Activated B cell treated with CpG ODN at 0.5 μM for 24 hours (primary cell): Measurements from ENCODE around the gene MOB1A. TPM values are rescaled to one million over a fixed set of nuclear protein-coding genes. Genes with fewer than 3 reads are reported as not detected.
A peak's percentile ranks its signal among the peaks of the same experiment; 100 is the strongest.

Experiments used
- ATAC-seq: fragments of 200-7000 bp; cut with Tn5 transposase; one replicate; pipeline ENCODE4 v1.10.0; 2021; ENCODE audit warnings: low read depth, mild to moderate bottlenecking, moderate library complexity
- CTCF ChIA-PET: fragments of 350-600 bp; sonication (Branson Sonifier 250); formaldehyde crosslinking; loops from one replicate; lab custom pipeline; 2021; ENCODE audit warnings: antibody characterized with exemption; lab: Charles Lee
- POLR2A ChIA-PET: fragments of 350-600 bp; sonication (Branson Sonifier 250); formaldehyde crosslinking; loops from one replicate; lab custom pipeline; 2021; ENCODE audit warnings: antibody characterized with exemption; lab: Charles Lee
- DNase-seq: peaks from one replicate; pipeline ENCODE4 v3.0.0; 2022
- H3K27ac Mint-ChIP-seq: one replicate; pipeline ENCODE4 v1.8.0; 2020; ENCODE audit warnings: mixed read lengths
- H3K27me3 Mint-ChIP-seq: one replicate; pipeline ENCODE4 v1.8.0; 2021; ENCODE audit warnings: mixed read lengths
- H3K36me3 Mint-ChIP-seq: one replicate; pipeline ENCODE4 v1.8.0; 2021; ENCODE audit warnings: low read depth, mixed read lengths
- H3K4me1 Mint-ChIP-seq: one replicate; pipeline ENCODE4 v1.8.0; 2021; ENCODE audit warnings: mixed read lengths
- H3K4me3 Mint-ChIP-seq: one replicate; pipeline ENCODE4 v1.8.0; 2020; ENCODE audit warnings: mild to moderate bottlenecking, mixed read lengths
- H3K9me3 Mint-ChIP-seq: one replicate; pipeline ENCODE4 v1.8.0; 2020; ENCODE audit warnings: mixed read lengths
- CTCF ChIP-seq: fragments of 200-600 bp; IDR thresholded peaks from one replicate; pipeline ENCODE4 v1.8.0; 2022; ENCODE audit warnings: antibody characterized with exemption, mild to moderate bottlenecking
- intact Hi-C: fragments of 100-400 bp; cut with micrococcal nuclease; formaldehyde crosslinking; loops from one replicate; pipeline ENCODE4 v1.15.1; 2024
- total RNA-seq: library from RNA; stranded (reverse); gene quantifications from 2 replicates; pipeline ENCODE4 v1.2.3, GENCODE V29; 2022

Gene MOB1A
- total RNA-seq, 1 donor from 2014 or later, result 318 TPM

- Mint-ChIP-seq H3K27ac (peak overlapping the region; percentile 99), H3K4me3 (peak overlapping the region; percentile 82), H3K9me3 (no peaks in the 10 kb centered on the region), H3K4me1 (peaks cover 52% of the 10 kb centered on the region), H3K27me3 (no peaks in the 10 kb centered on the region), H3K36me3 (no peaks in the 10 kb centered on the region)
- no peak for TF ChIP-seq CTCF
- CTCF ChIA-PET, result interaction anchor here (1.2 kb wide), 1 partner anchor 12 kb away, joined by 5 read pairs; the partner anchor contains the start of gene MTHFD2
- intact Hi-C loops, result no loop called here
- DNase-seq (peak; percentile 48), ATAC-seq (peak; percentile 80)
- POLR2A ChIA-PET, result interaction anchor here (0.6 to 7.1 kb wide), 13 partner anchors 8 to 358 kb away, joined by 3 to 113 read pairs (median 5); partner anchors contain the start of genes BOLA3, MOB1A, MTHFD2 and WBP1
Measured at GRCh38 chr2:74186038-74186437, 7.4 kb upstream of the MOB1A start.

GRCh38 chr2:74183878-74184277, 5.2 kb upstream of the MOB1A start:
- ATAC-seq (no peak), DNase-seq (no peak)
- peak overlapping the region; percentile 99 for H3K27ac Mint-ChIP-seq
- peaks cover 67% of the 10 kb centered on the region for H3K4me1 Mint-ChIP-seq
- no peaks in the 10 kb centered on the region for H3K27me3 Mint-ChIP-seq
- intact Hi-C loops, result loop anchor here (5.0 kb wide), 1 partner anchor 273 kb away; the partner anchor contains the start of genes INO80B and WBP1
- peak overlapping the region; percentile 3 for H3K4me3 Mint-ChIP-seq
- no peaks in the 10 kb centered on the region for H3K36me3 Mint-ChIP-seq
- no peak for TF ChIP-seq CTCF
- POLR2A ChIA-PET, result interaction anchor here (0.6 to 7.1 kb wide), 3 partner anchors 14 to 355 kb away, joined by 3 to 113 read pairs (median 3); partner anchors contain the start of genes MTHFD2 and STAMBP
- CTCF ChIA-PET, result interaction anchor here (0.9 kb wide), 1 partner anchor 13 kb away, joined by 3 read pairs; no protein-coding TSS in a partner anchor
- no peaks in the 10 kb centered on the region for H3K9me3 Mint-ChIP-seq

- H3K27me3 Mint-ChIP-seq, result no peaks in the 10 kb centered on the region
- intact Hi-C loops, result loop anchor here (5.0 kb wide), 1 partner anchor 276 kb away; the partner anchor contains the start of genes INO80B and WBP1
- peaks cover 68% of the 10 kb centered on the region for H3K4me1 Mint-ChIP-seq
- H3K36me3 Mint-ChIP-seq, result peaks cover 12% of the 10 kb centered on the region
- peak overlapping the region; percentile 71 for H3K4me3 Mint-ChIP-seq
- ChIA-PET POLR2A (interaction anchor here (0.6 to 14.2 kb wide), 19 partner anchors 10 to 1251 kb away, joined by 3 to 723 read pairs (median 5); partner anchors contain the start of genes AUP1, HTRA2, MTHFD2 and STAMBP), CTCF (interaction anchor here (1.0 to 1.2 kb wide), 2 partner anchors 17 to 34 kb away, joined by 3 to 5 read pairs; partner anchors contain the start of genes BOLA3 and MTHFD2)
- H3K27ac Mint-ChIP-seq, result peak overlapping the region; percentile 96
- peak; percentile 43 for ATAC-seq
- peak; percentile 44 for DNase-seq
- no peak for TF ChIP-seq CTCF
- no peaks in the 10 kb centered on the region for H3K9me3 Mint-ChIP-seq
Measured at GRCh38 chr2:74181739-74182138, 3.1 kb upstream of the MOB1A start.

DNA sequence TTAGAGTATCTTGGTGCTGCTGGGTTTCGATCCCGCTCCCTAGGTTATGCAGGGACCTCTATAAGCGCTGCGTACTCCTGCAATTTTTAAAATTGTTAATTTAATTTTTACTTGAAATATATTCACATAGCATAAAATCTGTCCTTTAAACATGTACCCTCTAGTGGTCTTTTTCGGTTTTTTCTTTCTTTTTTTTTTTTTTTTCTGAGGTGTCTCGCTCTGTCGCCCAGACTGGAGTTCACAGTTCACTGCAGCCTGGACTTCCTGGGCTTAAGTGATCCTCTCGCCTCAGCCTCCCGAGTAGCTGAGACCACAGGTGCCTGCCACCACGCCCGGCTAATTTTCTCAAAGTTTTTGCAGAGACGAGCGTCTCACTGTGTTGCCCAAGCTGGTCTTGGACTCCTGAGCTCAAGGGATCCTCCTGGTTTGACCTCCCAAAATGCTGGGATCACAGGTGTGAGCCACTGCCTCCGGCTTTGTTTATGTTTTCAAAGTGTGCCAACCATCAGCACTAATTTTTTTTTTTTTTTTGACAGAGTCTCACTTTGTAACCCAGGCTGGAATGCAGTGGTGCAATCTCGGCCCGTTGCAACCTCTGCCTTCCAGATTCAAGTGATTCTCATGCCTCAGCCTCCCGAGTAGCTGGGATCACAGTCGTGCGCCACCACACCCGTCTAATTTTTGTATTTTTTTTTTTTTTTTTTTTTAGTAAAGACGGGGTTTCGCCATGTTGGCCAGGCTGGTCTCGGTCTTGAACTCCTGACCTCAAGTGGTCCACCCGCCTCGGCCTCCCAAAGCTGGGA, 585 bp upstream of the MOB1A start:
- ATAC-seq, result peak; percentile 11
- POLR2A ChIA-PET, result interaction anchor here (0.6 to 14.2 kb wide), 32 partner anchors 9 to 945 kb away, joined by 3 to 723 read pairs (median 8); partner anchors contain the start of genes AUP1, BOLA3, CCT7 and DGUOK
- Mint-ChIP-seq H3K27me3 (no peaks in the 10 kb centered on the region), H3K27ac (peak overlapping the region; percentile 98), H3K9me3 (no peaks in the 10 kb centered on the region), H3K4me1 (peaks cover 67% of the 10 kb centered on the region), H3K4me3 (peak overlapping the region; percentile 93), H3K36me3 (peaks cover 33% of the 10 kb centered on the region)
- no peak for TF ChIP-seq CTCF
- CTCF ChIA-PET, result interaction anchor here (0.6 to 3.1 kb wide), 6 partner anchors 12 to 352 kb away, joined by 3 to 45 read pairs (median 4); partner anchors contain the start of gene MTHFD2
- intact Hi-C loops, result loop anchor here (1.0 to 10.0 kb wide), 3 partner anchors 33 to 351 kb away; partner anchors contain the start of gene TLX2
- DNase-seq, result no peak
